HG02623 (cell line): Measurements from ENCODE around the gene PLCB1.

Experiments
- ATAC-seq: cut with Tn5 transposase; IDR thresholded peaks from one replicate; pipeline ENCODE4 v1.9.1; 2021; ENCODE audit warnings: moderate library complexity; ENCODE audit not compliant: unreplicated experiment

PLCB1 gene

DNA sequence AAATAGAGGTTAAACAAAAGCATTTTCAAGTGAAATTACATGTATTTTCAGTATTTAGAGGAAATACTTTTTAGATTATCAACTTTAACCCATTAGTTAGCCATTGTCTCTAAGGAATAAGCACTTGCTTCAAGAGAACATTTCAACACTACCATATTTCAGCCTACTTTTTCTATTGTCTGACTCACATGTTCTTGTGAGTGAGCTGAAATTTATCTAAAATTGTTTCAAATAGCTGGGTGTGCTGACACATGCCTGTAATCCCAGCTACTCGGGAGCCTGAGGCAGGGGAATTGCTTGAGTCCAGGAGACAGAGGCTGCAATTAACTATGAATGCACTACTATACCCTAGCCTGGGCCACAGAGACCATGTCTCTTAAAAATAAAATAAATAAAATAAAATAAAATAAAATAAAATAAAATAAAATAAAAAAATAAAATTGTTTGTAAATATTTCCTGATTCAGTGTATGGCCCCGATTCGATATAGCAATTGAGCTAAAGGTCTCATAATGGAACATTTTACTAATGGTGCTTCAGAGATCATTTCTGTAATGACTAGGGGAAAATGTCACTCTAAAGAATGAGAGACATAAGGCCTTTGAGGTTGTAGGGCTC, 612.3 kb downstream of the PLCB1 start:
- ATAC-seq, result no peak

DNA sequence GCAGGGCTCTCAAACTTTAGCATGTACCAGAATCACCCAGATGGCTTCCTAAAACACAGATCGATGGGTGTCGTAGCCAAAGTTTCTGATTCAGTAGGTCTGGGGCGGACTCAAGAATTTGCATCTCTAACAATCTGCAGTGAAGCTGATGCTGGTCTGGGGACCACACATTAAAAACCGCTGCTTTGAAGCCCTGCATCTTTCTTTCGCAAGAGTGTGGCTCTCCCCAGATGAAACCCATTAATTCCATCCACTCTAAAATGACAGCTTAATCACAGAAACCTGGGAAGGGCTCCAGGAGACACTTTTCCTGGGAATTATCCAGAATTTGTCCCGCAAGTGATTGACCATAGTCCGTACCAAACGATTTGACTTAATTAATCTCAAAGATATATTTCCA, 617.0 kb downstream of the PLCB1 start:
- ATAC-seq, result no peak

DNA sequence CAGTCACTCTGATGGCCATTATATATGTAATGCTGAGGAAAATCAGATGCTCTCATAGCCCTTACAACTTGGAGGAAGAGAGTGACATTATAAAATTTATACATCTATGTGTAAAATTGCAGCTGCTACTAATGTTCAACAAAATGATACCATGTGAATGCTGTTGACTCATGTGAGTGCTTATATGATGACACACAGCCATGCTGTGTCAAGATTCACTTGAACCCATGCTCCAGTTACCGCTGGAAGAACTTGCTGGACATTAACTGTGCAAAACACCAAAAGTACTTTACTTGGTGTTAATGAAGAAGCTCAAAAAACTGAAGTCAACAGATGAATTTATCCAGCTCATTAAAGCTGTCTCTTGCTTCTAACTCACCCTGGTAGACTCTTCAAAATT, 617.9 kb downstream of the PLCB1 start:
- ATAC-seq, result no peak

DNA sequence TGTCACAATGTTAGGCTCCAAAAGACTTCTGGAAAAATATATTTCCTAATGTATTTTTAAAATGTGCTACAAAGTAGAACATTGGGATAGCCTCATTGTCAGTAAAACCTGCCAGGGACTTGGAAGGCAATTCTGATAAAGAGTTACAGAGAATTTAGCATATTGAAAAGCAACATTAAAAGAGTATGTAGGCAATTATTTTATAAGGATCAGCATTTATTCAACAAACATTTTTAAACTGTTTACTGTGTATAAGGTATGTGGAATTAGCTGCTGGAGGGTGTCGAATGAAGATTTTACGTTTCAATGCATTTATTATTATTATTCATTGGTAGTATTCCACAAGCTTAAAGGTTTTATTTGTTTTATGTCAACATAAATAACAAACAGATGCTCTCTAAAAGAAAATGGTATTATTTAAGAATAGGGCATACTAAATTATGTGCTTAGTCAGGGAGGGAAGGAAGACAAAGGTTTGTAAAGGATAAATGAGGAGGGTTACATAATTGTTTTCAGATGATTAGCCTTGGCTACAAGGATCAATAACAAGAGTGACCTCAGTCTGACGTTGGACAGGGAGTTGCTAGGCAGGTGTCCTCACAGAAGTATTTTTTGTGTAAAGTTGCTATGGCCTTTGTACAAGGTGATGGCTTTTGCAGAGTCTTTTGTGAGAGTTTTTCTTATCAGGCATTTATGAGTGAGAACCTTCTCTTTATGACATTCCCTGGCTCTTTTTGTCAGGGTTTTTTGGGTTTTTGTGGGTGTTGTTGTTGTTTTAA, 623.5 kb downstream of the PLCB1 start:
- ATAC-seq, result no peak

DNA sequence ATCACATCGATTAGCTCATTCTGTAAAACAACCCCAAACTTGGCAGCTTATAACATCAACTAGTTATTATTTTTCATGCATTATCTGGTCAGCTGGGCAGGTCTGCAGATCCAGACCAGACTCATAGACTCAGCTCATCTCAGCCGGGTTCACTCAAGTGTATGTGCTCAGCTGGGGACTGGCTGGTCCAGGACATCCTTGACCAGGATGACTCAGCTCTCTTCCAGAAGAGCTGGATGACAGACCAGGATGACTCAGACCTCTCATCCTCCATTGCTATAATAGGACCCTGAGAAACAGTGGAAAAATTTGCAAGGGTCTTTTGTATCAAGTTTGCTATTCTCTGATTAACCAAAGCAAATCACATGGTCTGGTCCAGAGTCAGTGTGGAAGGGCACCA, 624.3 kb downstream of the PLCB1 start:
- ATAC-seq, result no peak

DNA sequence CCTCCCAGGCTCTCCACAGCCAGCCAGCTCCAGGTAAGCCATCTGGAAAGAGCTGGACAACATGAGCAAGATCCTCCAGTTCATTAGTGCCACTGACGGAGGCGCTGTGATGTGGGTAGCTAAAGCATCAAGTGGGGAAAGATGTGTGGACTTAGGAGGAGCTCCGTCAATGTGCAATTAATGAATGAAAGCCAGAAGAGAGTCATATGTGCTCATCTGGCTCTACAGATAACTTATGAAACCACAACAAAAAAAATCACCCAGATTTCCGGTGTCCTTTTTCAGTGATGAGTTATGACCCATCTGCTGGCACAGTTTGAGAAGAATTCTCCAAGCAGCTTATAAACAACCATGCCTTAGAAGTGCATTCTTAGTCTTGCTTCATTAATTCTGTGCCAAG, 625.1 kb downstream of the PLCB1 start:
- ATAC-seq, result no peak

DNA sequence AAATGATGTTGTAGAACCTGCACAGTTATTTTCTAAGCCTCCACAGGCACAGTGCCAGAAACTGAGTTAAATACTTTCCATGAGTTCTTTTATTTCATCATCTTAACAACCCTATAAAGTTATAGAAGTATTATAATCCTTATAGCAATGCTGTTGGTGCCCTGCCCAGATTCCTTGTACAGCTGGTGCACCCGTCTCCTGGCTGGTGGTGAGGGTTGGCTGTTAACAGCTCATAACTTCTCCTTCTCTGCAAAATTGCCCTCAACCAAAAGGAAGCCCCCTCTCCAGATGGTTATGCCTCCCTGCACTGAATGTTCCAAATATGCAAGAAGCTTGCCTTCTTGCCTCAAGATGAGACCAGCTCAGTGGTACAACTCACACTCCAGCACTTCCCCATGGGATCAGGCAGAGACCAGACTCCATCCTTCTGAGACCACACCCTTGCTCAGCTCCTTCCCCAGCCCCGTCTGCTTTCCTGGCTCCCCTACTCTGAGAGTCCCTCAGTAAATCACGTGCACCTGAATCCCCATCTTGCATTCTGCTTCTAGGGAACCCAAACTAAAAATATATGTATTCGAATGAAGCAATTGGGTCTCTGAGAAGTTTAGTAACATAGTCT, 632.4 kb downstream of the PLCB1 start:
- no peak for ATAC-seq

DNA sequence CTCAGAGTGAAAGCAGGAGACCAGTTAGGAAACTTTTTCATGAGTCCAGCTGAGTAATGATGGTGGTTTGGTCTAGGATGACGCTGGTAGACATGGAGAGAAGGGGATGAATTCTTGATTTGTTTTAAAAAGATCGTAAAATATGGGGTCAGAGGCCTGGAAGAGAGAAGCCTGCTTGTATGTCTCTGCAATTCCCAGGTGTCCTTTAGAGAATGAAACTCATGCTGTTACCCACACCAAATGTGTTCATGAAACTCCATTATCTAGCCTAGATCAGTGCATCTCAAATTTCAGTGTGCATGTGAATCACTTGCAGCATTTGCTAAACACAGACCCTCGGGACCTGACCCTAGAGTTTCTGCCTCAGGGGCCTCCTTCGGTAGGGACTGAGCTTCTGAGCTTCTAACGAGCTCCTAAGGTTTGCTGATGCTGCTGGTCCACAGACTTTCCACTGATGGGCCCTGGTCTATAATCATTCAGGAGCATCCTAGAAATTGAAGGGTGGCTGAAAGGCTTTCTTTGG, 634.9 kb downstream of the PLCB1 start:
- ATAC-seq, result no peak

DNA sequence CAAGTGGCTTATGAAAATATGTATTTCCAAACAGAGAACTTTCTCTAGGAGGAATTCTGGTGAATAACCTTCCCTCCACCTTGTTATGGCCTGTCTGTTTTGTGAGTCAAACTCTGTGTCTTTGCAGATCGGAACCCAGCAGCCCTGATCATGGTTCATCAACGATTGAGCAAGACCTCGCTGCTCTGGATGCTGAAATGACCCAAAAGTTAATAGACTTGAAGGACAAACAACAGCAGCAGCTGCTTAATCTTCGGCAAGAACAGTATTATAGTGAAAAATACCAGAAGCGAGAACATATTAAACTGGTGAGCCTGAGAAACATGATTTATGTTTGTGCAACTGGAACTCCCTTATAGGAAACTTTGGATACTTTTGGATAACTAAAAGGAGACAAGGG, 642.3 kb downstream of the PLCB1 start:
- ATAC-seq, result no peak

DNA sequence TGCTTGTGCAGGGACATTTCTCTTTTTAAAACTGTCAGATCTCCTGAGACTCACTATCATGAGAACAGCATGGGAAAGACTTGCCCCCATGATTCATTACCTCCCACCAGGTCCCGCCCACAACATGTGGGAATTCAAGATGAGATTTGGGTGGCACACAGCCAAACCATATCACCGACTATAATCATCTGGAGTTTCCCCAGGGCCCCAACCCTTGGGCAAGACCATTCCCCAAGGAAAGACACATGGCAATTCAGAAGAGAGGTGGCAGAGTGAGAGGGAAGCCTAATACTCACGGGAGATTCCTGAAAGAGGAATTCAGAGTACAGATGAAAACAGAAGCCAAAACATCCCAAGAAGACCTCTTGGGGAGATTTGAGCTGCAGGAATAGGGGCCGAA, 645.8 kb downstream of the PLCB1 start:
- no peak for ATAC-seq

DNA sequence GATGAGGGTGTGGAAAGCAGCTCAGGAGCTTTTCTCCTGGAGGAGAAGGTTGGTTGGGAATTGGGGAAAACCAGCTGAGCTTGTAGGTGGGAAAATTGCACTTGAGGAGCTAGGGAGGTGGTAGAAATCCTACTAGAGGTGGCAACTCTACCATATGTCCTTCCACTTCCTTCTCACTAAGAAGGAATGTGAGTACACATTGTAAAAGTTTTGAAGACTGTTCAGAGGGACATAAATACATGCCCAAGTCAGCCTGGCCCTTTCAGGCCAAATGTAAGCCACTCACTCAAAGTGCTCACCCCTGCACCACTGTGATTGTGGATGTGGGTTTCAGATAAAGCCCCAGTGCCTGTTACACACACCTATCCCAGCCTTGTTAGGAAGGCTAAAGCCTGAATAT, 646.3 kb downstream of the PLCB1 start:
- ATAC-seq, result no peak

DNA sequence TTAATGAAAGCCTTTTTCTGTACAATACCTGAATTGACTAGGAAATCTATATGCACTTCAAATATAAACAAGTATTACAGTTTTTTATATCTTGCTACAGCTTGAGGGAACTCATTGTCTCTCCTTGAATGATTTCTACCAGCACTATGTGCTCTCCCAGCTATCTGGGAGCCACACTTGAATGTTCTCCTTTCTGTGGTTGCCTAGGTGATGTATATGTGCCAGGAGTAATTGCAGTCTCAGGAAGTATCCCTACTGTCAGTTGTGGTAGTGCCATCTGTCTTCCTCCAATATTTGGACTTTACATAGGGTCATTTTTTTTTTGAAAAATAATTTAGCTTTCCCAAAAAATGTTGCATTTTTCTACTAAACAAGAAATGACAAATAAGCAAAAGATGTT, 648.8 kb downstream of the PLCB1 start:
- ATAC-seq, result no peak

DNA sequence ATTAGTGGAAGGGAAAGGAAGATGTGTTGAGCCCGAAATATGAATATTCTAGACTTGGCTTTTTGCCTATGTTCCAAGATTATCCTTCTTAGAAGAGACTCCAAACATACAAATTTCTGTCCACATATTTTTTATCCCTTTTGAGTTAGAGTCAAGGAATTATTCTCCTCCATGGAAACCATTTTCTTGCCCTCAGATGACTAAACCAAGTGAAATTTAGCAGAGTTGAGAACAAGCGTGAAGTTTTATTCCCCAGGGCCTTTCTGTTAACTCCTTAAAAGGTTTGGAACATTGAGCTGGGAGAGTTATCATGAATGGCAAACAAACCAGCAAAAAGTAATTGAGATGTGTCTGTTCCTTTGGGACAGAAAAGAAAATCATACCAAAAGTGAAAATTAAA, 650.7 kb downstream of the PLCB1 start:
- no peak for ATAC-seq

DNA sequence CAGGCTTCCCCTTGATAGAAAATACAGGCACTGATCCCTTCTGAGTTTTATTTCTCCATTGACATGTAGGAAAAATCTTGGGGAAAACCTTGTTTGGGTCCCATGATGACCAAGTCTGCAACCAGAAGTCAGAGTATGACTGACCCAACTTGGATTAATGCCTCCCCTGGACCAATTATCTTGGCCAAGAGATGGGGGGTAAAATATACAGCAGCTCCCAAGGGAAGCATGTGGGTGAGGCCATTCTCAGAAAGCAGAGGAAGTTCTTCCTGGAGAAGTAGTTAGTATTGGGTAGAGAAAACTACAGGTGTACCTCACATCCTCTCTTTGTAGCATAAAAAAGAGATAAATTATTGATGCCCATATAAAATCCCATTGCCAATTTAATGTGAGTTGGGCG, 651.7 kb downstream of the PLCB1 start:
- ATAC-seq, result no peak

DNA sequence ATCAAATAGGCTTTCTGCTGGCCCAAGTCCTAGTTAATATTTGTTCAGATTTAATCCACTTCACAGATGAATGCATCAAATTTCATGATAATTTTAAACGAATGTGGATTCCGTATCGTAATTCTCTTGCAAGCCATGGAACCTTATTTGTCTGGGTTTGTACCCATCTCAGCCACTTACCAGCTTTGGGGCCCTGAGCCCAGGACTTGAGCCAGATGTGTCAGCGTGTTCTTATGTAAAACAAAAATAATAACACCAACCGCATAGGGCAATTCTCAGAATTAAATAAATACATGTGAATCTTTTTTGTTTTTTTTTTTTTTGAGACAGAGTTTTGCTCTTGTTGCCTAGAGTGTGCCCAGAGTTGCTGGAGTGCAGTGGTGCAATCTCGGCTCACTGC, 654.3 kb downstream of the PLCB1 start:
- no peak for ATAC-seq

DNA sequence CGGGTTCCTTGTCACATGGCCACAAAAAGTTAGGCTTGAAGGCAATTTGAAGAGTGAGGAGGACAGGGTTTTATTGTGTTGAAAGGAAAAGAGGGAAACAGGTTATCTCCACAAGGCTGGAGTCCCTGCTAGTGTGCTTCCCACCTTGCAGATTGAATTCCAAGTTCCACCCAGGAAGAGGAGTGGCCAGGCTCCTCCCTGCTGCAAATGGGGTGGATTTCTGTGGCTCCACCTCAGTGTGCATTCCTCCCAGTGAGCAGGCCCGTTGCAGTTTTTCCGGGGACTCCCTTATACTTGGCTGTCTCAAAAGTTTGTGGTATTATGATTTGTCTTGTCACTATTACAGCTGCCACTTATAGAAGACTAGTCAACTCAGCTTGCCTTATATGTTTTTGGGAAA, 655.0 kb downstream of the PLCB1 start:
- no peak for ATAC-seq

DNA sequence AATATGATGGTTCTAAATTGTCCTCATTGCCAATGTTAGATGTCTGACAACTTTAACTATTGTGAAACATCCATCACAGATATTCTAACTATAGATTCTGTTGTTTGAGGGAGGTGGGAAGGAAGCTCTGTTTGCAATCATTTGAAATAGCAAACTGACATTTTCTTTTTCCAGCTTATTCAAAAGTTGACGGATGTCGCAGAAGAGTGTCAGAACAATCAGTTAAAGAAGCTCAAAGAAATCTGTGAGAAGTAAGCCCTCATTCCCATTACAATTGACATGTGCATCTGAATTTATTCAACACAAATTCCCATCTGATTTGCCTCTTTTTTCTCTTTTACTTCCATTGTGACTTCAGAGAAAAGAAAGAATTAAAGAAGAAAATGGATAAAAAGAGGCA, 656.2 kb downstream of the PLCB1 start:
- ATAC-seq, result no peak

DNA sequence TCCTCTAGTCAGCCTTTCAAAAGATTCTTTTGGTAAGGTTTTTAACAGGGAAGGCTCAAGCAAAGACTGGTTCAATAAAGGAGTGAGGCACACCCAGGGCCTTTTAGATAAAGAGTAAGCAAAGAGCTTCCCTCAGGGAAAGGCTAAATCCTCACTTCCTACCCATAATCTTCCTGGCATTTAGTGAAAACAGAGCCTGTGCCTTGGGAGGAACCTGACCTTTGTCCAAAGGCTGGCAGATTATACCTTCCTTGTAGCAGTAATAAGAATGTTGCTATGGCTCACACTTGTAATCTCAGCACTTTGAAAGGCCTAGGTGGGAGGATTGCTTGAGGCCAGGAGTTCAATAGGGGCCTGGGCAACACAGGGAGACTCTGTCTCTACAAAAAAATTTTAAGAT, 656.8 kb downstream of the PLCB1 start:
- ATAC-seq, result no peak

DNA sequence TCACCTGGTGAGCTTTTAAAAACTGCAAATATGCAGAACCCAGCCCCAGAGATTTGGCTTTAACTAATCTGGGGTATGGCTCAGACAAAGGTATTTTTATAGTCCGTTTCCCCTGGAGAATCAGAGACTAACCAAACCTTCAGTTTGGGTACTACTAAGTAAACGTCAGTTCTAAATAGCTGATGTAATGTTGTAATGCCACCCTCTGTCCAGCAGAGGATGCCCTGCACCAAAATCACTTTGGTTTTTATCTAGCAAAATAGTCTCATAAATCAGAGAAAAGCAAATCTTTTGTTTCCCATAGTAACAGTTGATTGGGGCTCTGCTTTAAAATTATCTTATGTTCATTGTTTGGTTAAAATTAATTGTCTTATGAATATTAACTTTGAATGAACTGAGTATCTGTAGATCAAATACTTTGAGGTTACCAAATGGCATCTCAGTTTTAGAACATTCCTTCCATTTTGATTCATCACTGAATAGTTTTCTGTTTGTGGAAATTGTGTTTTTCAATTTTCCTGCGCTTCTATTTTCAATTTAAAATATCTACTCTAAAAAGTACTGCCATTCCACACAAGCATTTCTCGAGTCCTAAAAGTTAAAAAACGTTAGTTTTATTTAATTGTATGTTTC, 658.5 kb downstream of the PLCB1 start:
- ATAC-seq, result peak; percentile 83

DNA sequence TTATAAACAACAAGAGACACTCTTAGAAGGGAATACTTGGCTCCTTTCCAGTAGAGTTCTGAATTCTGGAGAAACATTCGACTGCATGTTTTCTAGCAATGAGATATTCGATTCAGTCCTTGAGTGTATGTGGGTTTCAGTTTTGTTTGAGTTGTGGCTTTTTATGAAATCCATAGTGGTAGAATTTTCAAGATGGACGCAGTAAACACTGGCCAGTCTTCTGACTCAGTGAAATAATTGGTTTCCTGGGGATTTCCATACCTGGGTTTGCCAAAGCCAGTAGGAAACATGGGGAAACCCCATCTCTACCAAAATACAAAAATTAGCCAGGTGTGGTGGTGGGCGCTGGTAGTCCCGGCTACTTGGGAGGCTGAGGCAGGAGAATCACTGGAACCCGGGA, 663.3 kb downstream of the PLCB1 start:
- no peak for ATAC-seq

DNA sequence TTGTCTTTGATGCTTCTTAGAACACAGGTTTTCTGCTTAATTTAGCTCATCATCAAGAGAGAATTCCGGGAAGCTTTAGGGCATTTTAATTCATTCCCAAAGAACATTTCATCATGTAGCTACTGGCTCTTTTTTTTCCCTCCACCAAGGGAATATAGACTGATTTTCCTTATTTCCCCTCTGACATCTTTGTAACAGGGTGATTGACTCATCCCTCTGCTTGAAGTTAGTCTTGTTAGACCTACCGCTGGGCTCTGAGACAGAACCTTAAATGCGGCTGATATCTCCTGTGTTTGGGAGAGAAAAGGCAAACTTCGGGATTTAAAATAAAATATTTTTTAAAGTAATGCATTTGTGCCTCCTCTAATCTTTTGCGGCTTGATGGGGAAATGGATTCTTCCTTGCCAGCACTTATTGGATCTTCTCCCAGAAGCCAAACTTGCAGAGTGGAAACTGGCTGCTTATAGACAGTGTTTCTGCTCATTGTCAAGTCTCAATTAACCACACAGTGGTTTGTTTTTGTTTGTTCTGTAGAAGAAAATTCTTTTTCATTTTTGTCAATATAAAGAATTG, 664.1 kb downstream of the PLCB1 start:
- no peak for ATAC-seq
